NCI-H1105 (cell line): ENCODE results near the gene SEC61A2.
"Not testable (repeated sequence)": the region's sequence is repeated elsewhere in the genome, so short reads cannot be mapped to it uniquely, and the experiment has no call there.

Experiments used
- DNase-seq: peaks from one replicate; lab custom pipeline; 2025; lab: John Stamatoyannopoulos, UW

The SEC61A2 gene

DNA sequence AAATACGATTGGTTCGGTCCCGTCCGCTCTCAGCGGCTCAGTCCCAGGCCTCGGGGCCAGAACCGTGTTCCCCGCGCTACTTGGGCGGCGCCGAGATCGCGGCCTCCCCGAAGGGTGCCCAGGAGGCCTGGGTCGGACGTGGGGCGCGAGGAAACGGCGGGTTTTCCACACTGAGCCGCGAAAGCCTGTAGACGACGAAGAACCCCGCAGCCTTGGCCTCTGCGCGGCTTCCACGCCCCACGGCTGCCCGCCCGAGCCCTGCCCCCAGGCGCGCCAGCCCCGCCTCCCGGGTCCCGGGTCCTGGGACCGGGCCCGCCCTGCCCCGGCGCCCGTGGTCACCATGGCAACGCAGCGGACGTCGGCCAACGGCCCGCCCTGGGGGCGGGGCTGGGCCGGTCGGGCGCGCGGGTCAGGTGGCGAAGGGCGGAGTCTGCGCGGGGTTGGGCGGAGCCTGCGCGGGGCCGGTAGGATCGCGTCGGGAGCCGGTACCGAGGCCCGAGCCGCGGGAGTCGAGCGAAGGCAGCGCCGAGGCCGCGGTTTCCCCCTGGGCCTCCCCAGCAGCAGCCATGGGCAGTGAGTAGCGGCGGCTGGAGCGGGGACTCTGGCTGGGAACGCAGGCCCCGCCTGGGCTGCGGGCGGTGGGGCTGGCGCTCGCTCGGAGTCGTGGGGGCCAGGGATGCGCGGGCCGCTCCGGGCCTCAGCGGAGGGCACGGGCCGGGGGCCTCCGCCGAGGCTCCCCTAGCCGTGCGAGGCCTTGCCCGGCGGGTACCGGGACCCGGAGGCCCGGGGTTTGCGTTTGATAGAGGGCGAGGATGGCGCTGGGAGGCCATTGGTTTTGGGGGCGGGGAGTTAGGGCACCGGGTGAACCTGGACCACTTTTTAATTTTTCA lies at the start of gene SEC61A2:
Gene SEC61A2 (plus strand): TSS at position 456 of the 890 bp plus-strand sequence. CDS start 111 bp downstream, at position 567.
- peak; percentile 68 for DNase-seq

DNA sequence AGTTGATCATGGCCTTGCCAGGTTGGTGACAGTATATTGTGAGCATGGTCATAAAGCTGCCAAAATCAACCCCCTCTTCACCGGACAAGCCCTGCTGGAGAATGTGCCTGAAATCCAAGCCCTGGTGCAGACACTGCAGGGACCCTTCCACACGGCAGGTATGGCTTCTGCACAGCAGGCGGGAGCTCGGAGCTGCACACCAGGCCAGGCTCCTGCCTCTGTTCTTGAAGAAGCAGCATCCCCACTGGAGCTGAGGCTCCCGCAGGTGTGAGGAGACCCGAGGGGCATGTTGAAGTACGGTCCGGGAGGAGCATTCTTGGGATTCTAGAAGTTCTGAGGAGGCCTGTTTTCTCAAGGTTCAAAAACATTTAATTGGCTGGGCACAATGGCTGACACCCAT lies 48.0 kb upstream of the SEC61A2 start:
- DNase-seq, result no peak

DNA sequence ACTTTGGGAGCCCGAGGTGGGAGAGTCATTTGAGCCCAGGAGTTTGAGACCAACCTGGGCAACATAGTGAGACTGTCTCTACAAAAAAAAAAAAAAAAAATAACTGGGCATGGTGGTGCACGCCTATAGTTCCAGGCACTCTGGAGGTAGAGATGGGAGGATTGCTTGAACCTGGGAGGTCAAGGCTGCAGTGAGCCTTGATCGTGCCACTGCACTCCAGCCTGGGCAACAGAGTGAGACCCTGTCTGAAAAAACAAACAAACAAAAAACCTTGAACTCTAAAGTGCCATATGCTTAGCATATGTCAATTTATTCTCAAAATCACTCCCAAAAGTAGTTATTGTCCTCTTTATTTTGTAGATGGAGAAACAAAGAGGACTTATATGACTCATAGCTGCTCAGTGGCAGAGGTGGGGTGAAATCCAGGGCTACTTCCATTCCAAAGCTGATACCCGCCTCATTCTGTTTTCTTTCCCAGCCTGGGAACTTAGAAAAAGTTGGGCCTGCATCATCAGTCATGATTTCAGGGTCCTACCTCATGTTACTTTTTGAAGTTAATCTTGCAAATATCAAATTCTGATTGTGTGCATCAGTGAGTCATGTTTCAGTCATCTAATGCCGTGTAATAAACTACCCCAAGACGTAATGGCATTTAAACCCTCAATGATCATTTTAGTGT lies 47.5 kb upstream of the SEC61A2 start:
- no peak for DNase-seq

DNA sequence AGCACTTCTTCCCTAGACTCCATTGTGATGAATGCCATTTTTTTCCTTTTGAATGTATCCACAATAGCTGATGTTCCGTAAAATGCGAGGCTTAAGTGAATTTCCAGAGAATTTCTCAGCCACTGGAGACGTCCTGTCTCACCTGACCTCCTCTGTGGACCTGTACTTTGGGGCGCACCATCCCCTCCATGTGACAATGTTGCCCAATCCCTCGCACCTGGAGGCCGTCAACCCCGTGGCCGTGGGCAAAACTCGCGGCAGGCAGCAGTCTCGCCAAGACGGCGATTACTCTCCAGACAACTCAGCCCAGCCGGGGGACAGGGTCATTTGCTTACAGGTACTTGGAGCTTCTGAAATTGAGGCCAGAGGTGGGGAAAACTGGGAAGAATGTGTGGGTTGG lies 40.6 kb upstream of the SEC61A2 start:
- no peak for DNase-seq

DNA sequence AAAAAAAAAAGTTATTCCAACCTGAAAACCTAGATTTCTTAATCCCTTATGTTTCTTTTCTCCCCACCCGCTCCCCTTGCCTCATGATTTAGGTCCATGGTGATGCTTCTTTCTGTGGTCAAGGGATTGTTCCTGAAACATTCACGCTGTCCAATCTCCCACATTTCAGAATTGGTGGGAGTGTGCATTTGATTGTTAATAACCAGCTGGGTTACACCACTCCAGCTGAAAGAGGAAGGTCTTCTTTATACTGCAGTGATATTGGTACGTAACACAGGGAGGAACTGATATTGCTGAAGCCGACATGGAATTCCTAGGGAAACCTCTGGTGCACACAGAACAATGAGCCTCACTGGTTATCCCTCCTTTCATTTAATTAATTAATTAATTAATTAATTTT lies 38.1 kb upstream of the SEC61A2 start:
- no peak for DNase-seq

DNA sequence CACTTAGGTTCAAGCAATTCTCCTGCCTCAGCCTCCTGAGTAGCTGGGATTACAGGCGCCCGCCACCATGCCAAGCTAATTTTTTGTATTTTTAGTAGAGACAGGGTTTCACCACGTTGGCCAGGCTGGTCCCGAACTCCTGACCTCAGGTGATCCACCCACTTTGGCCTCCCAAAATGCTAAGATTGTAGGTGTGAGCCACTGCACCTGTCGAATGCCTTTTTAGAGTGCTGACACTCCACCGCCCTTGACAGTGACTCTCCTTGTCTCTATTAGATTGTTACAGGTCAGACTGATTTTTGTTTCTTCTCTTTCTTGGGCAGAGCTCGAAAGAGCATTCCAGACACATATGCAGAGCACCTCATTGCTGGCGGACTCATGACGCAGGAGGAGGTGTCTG lies 32.1 kb upstream of the SEC61A2 start:
- not testable (repeated sequence) for DNase-seq

DNA sequence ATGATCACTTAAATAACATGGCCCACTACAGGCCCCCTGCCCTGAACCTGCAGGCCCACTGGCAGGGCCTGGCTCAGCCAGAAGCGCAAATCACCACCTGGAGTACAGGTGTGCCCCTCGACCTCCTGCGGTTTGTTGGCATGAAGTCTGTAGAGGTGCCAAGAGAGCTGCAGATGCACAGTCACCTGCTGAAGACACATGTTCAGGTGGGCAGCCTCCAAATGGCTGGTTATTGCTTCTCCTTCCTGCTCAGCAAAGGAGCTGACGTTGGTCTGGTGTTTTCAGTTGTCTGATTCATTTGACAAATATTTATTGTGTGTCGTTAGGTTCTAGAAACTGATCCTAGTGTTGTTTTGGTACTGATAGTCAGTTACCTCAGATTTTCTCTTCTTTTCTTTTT lies 31.7 kb upstream of the SEC61A2 start:
- DNase-seq, result peak; percentile 31

DNA sequence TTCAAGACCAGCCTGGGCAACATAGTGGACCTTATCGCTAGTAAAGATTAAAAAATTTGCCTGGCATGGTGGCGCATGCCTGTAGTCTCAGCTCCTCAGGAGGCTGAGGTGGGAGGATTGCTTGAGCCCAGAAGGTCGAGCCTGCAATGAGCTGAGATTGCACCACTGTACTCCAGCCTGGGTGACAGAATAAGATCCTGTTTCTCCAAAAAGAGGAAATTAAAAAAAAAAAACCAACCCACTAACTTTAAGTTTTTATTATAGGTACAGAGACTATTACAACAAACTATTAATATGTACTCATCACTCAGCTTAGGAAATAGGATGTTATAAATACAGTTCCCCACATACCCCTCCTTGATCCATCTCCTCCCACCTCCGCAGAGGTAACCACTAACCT lies 30.5 kb upstream of the SEC61A2 start:
- no peak for DNase-seq

DNA sequence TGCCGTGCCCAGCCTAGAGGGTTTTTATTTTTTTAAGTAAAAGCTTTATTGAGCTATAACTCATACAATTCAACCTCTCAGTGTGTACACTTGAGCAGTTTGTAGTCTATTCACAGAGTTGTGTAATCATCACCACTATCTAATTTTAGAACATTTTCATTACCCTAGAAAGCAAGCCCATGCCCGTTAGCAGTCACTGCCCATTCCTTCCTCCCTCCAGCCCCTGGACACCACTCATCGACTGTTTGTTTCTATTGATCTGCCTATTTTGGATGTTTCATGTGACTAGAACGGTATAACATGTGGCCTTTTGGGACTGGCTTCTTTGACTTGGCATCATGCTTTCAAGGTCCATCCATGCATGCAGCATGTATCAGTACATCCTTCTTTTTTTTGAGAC lies 25.7 kb upstream of the SEC61A2 start:
- no peak for DNase-seq

DNA sequence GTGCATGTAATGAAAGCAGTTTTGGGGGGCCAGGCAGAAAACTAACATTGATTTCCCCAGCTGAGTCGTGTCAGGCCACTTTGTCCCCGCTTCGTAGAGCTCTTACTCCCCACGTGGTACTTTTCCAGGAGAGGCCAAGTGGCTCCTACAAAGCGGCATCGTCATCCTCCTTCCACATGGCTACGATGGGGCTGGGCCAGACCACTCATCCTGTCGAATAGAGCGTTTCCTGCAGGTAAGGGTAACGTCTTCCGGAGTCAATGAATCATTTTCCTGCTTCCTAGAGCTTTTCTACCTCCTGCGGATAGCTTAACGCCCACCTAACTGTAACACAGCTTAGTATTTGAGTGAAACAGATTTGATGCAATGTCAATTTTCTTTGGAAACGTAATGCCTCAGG lies 21.7 kb upstream of the SEC61A2 start:
- DNase-seq, result no peak

DNA sequence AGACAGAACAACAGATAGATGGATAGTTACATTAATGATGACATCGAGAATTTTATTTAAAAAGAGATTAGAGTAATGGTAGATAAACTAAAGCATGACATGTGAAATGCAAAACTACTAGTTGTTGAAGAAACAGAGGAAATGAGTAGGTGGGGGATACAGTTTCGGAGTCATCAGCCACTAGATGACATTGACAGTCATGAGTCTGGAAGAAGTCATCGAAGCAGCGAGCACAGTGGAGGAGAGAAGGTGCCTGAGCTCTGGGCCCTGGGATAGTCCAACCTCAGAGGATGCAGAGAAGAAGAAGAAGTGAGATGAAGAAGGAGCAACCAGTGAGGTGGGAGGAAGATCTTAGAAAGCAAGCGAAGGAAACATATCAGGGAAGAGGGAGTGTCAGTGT lies 20.2 kb upstream of the SEC61A2 start:
- no peak for DNase-seq

DNA sequence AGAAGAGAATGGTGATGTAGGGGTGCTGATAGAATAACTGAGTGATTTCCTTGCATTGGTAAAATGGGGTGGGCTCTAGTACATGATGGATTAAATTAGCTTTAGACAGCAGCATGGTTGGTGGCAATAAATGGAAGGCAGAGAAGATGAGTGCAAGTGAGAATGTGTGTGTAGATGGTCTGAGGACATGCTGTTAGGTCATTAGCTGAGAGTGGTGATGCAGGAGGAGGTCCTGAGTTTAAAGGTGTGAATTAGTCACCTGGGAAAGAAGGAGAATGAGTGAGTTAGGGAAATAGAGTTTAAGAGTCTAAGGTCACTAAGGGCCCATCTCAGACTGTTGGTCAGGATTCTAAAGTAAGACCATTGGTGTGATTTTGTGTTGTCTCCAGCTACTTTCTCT lies 17.9 kb upstream of the SEC61A2 start:
- no peak for DNase-seq

DNA sequence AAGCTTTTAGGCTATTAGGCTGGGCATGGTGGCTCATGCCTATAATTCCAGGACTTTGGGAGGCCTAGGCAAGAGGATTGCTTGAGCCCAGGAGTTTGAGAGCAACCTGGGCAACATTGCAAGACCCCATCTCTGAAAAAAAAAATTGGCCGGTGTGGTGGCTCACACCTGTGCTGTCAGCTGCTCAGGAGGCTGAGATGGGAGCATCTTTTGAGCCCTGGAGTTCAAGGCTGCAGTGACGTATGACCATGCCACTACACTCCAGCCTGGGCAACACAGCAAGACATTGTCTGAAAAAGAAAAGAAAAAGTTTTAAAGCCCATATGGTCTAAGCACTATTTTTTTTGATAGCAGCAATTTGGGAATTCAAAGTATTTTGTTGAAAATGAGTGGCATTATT lies 15.8 kb upstream of the SEC61A2 start:
- DNase-seq, result no peak

DNA sequence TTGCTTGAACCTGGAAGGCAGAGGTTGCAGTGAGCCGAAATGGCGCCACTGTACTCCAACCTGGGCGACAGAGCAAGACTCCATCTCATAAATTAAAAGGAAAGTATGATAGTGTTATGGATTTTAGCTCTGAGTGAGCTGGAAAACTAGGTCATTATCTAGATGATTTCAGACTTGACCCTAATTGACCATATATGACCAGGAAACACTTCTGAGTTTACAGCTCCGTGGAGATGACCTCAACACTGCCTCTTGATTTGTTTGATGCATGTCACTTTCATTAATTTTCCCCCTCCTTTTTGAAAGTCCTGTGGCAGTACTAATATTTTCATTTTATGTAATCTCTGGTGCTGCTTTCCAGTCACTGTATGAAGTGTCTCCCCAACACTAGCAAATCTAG lies 7.8 kb upstream of the SEC61A2 start:
- DNase-seq, result no peak

DNA sequence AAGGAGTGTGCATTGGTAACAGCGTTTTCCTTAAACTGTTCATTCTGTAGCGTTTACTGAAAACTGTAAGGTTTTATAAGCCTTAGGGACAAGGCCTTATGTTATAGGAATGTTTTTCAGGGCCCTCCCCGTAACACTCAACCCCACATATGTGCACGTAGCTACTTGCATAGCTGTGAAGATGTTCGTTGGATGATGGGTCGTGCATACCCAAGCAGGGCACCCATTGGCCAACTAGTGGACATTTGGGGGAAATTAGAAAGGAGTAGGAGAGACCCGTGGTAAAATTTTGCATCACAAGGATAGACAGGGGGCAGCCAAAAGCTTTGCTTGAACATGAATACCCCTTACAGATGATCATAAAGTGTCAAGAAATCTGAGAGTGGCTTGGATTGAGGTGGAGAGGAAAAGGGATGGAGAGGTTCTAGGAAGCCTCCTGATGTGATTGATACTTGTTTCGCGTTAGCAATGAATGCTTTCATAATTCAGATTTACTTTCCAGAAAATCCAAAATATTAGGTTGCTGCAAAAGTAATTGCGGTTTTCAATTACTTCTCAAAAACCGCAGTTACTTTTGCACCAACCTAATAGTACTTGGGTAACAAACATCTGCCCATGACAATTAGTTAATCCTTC lies 878 bp downstream of the SEC61A2 start:
- DNase-seq, result peak; percentile 20

DNA sequence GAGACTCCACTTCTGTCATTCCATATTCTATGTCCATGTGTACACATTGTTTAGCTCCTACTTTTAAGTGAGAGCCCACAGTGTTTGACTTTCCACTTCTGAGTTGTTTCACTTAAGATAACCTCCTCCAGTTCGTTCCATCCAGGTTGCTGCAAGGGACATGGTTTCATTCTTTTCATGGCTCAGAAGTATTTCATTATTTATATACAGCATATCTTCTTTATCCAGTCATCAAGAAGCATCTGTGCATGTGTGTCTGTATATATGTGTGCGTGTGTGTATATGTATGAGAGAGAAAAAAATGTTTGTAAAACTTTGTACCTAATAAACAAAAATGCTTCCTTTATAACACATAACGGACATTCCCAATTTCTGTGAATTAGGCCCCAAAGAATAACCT lies 6.2 kb downstream of the SEC61A2 start:
- DNase-seq, result no peak

DNA sequence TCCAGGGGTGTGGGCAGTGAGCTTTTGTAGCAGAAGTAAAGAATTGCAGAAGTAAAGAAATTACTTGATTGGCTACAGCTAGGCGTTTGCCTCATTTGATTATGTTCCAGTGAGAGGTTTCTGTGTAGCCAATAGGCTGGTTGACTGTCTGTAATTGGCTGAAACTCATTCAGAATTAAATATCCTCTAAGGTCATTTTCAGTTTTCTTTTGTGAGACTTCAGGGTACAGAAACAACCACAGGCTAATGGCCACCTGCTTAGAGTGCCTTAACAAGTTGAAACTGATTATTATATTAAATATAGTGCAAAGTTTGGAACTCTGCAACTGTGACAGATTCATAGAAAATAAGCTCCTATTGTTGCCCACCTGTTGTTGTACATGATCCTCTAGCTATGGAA lies 10.6 kb downstream of the SEC61A2 start:
- no peak for DNase-seq

DNA sequence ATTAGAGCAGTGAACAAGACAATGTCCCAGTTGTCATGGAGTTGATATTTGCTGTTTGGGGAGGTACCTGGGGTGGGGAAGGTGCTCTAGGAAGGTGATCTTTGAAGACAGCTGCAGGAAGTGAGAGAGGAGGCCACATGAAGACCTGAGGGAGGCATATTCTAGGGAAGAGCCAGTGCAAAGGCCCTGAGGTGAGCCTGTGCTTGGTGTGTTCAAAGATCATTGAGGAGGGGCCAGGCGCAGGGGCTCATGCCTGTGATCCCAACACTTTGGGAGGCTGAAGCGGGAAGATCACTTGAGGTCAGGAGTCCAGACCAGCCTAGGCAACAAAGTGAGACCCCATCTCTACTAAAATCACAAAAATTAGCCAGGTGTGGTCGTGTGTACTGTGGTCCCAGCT lies 15.1 kb downstream of the SEC61A2 start:
- no peak for DNase-seq

DNA sequence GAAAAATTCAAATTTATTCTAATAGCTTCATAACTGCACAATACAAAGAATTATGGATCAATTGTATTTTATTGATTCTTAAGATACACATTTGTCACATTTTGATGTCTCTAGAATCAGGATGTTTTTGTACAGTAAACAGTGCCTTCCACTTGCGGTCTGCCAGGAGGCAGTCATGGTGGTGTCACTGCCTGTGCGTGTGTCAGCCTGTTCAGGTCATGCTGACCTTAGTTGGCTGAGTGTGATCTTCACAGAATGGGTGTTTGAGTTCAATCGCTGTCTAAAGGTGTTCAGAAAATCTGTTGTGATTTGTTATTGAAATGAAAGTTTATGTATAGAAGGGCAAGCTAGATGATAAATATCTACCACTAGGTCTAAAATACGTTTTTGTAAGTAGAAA lies 20.7 kb downstream of the SEC61A2 start:
- no peak for DNase-seq

DNA sequence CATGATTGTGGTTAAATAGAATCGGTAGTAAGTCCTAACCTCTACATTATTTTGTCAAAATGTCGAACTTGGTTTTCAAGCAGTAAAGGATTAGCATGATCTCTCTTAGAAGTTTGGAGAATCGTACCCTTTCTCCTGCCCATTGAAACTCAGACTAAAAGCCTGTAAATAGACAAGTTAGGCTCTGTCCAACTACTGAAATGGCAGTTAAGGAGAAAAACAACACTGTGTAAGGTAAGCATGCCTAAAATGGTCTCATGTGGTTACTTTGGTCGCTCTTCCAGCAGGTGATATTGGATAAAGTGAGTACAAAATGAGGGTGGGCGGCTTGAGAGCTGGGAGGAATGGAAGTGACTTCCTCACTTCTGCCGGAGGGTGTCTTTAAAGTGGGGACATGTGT lies 25.0 kb downstream of the SEC61A2 start:
- no peak for DNase-seq

DNA sequence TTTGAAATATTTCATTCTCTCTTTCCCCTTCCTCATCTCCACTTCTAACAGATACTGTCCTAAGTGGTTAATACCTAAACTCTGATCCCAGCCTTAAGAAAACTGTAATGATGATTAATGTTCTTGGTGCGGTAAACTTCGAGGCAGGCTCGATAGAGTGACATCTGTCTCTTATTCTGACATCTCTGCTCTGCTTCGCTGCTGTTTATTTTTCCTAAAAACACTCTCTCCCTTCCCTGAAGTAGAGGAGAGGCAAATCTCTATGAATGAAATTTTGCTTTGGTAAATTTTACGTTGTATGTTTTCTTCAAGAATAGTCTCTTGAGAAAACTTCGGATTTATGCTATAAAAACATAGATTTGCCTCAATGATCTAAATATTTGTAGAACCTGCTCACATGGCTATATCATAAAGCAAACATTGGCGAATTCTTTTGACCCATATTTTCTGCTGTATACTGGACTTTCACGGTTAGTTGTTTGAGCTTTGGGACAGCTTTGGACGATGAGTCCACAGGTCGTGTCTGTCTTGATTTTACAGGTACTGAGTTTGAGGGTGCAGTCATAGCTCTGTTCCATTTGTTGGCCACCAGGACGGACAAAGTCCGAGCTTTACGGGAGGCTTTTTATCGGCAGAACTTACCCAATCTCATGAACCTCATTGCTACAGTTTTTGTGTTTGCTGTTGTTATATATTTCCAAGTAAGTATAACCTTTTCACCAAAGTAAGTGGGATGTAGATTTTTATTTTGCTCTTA lies 27.1 kb downstream of the SEC61A2 start:
- no peak for DNase-seq

DNA sequence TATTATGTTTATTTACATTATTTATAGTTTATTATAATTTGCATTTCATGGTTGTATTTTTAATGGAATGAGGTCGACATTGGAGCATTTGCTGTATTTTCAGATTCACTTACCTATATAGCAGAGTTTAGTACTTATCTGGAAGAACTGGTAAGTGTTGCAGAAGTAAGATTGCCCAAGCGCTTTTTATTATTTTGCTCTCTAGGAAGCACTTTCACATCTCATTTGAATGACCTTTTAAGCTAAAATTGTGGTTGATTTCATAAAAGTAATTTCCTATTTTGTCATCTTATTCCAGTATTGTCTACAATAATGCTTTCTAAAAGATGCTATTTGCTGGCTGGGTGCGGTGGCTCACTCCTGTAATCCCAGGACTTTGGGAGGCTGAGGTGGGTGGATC lies 28.6 kb downstream of the SEC61A2 start:
- DNase-seq, result no peak
